GM23248 (cell line): ENCODE data around the gene CCDC80.

ENCODE experiments used
- EZH2 ChIP-seq: fragments of 200-600 bp; sonication (generic); IDR thresholded peaks from 2 replicates; pipeline ENCODE4 v1.6.1; 2018; ENCODE audit warnings: antibody characterized with exemption, mild to moderate bottlenecking; ENCODE audit not compliant: insufficient read depth, poor library complexity, severe bottlenecking
- EZH2phosphoT487 ChIP-seq: fragments of 200-600 bp; sonication (generic); IDR thresholded peaks from 2 replicates; pipeline ENCODE4 v1.6.1; 2018; ENCODE audit warnings: antibody characterized with exemption, moderate library complexity, mild to moderate bottlenecking, low read depth; ENCODE audit not compliant: insufficient read depth

- no peak for TF ChIP-seq EZH2
- no peak for TF ChIP-seq EZH2phosphoT487
Observed at GRCh38 chr3:112597945-112598344, 43.0 kb downstream of the CCDC80 start.
